Lung (tissue), 12 donors: ENCODE results near the gene SCCPDH. TPM values are rescaled to one million over a fixed set of nuclear protein-coding genes. Genes with fewer than 3 reads are reported as not detected.

Source experiments
- ATAC-seq: fragments of 200-7000 bp; cut with Tn5 transposase; one replicate; pipeline ENCODE4 v1.9.1; 2020; ENCODE audit warnings: moderate number of reproducible peaks; ENCODE audit not compliant: insufficient read depth, low FRiP score
- DNase-seq, 3 donors: peaks; one replicate each; pipeline ENCODE4 v3.0.0-alpha.2; 2013 to 2017
- H3K27ac ChIP-seq, 2 donors: one replicate each; pipeline ENCODE4 v1.5.1; 2013; ENCODE audit warnings: mild to moderate bottlenecking in 2 of 2, moderate library complexity in 2 of 2, control low read depth in 1 of 2, inconsistent platforms in 1 of 2, low read depth in 1 of 2, low read length in 1 of 2
- H3K27me3 ChIP-seq, 3 donors: one replicate each; pipeline ENCODE4 v1.5.1; 2013; ENCODE audit warnings: low read length in 2 of 3; ENCODE audit not compliant: control insufficient read depth in 3 of 3, insufficient read depth in 3 of 3
- H3K36me3 ChIP-seq, 4 donors: one replicate each; pipeline ENCODE4 v1.5.1; 2013; ENCODE audit warnings: low read length in 4 of 4, mild to moderate bottlenecking in 1 of 4, moderate library complexity in 1 of 4; ENCODE audit not compliant: control insufficient read depth in 4 of 4, insufficient read depth in 4 of 4
- H3K4me1 ChIP-seq, 5 donors: one replicate each; pipeline ENCODE4 v1.5.1; 2013; ENCODE audit warnings: low read length in 5 of 5, mild to moderate bottlenecking in 2 of 5, moderate library complexity in 1 of 5; ENCODE audit not compliant: control insufficient read depth in 5 of 5, insufficient read depth in 5 of 5
- H3K4me3 ChIP-seq: one replicate; pipeline ENCODE4 v1.5.1; 2013; ENCODE audit warnings: mild to moderate bottlenecking, control low read depth, moderate library complexity
- H3K9ac ChIP-seq, 2 donors: one replicate each; pipeline ENCODE4 v1.5.1; 2013; ENCODE audit warnings: low read length in 2 of 2, control low read depth in 1 of 2; ENCODE audit not compliant: insufficient read depth in 1 of 2
- H3K9me3 ChIP-seq, 4 donors: one replicate each; pipeline ENCODE4 v1.5.1; 2013; ENCODE audit warnings: low read length in 3 of 4, mild to moderate bottlenecking in 1 of 4, moderate library complexity in 1 of 4; ENCODE audit not compliant: control insufficient read depth in 4 of 4, insufficient read depth in 3 of 4
- WGBS, 2 donors: extraction: QIAGEN DNeasy Blood & Tissue Kit; methylation state at CpG; one replicate each; pipeline ENCODE4 v1.1.7; 2013; 5-methylcytosine and 5-hydroxymethylcytosine counted together
- polyA plus RNA-seq, 2 donors: library from polyadenylated mRNA; stranded (reverse); fragments of 200-250 nt; gene quantifications; one replicate each; pipeline ENCODE4 v1.2.1, GENCODE V29; 2013
- total RNA-seq, 2 donors: library from RNA; depleted of rRNA in 1 of 2; stranded (reverse); fragments of >200 nt in 1 of 2; gene quantifications; one replicate each; pipeline ENCODE4 v1.2.1, GENCODE V29; 2014 to 2021
- TF ChIP-seq, protein P1 (sequence below): IDR thresholded peaks from 2 replicates; pipeline ENCODE4 v1.5.1; 2012; ENCODE audit warnings: mild to moderate bottlenecking; ENCODE audit errors: control extremely low read depth, extremely low read depth
- donor health status: control.
- donor health status: control.
- donor health status: Bipolar disorder and iron deficiency.
- donor health status: healthy.
- donor health status: DM: yes; HTN: yes; CAD: no.

Gene SCCPDH
- total and polyA plus RNA-seq, 4 donors = 14.2 to 34.0 (median 24.8) TPM

DNA sequence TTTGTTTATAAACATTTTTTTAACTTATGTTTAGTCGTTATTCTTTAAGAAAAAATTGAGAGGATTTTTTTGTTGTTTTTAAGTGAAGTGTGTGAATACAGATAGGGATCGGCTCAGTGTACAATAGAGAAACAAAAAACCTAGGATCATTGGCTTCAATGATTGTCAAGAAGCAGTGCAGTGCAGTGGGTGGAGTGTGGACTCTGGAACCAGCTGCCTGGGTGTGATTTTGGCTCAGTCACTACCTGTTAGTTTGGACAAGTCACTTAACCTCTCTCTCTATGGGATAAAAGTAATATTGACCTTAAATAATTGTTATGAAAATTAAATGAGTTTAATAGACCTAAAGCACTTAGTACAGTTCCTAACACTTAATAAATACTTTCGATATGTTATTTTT is 41.3 kb downstream of the SCCPDH start:
- DNase-seq (no peak), ATAC-seq (no peak)
- H3K27ac ChIP-seq = no peak overlapping the region
- peaks cover 5 to 19% (median 12%) of the 10 kb centered on the region in 4 donors for H3K36me3 ChIP-seq
- no peaks in the 10 kb centered on the region for H3K27me3 ChIP-seq
- no peaks in the 10 kb centered on the region for H3K4me1 ChIP-seq
- WGBS, 2 donors = 87 to 96% methylated on average over 3 of the region's 3 CpGs
- TF ChIP-seq, protein P1, sequence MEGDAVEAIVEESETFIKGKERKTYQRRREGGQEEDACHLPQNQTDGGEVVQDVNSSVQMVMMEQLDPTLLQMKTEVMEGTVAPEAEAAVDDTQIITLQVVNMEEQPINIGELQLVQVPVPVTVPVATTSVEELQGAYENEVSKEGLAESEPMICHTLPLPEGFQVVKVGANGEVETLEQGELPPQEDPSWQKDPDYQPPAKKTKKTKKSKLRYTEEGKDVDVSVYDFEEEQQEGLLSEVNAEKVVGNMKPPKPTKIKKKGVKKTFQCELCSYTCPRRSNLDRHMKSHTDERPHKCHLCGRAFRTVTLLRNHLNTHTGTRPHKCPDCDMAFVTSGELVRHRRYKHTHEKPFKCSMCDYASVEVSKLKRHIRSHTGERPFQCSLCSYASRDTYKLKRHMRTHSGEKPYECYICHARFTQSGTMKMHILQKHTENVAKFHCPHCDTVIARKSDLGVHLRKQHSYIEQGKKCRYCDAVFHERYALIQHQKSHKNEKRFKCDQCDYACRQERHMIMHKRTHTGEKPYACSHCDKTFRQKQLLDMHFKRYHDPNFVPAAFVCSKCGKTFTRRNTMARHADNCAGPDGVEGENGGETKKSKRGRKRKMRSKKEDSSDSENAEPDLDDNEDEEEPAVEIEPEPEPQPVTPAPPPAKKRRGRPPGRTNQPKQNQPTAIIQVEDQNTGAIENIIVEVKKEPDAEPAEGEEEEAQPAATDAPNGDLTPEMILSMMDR = no peak
- H3K9me3 ChIP-seq = no peaks in the 10 kb centered on the region
- no peak overlapping the region for H3K9ac ChIP-seq
- no peak overlapping the region for H3K4me3 ChIP-seq

DNA sequence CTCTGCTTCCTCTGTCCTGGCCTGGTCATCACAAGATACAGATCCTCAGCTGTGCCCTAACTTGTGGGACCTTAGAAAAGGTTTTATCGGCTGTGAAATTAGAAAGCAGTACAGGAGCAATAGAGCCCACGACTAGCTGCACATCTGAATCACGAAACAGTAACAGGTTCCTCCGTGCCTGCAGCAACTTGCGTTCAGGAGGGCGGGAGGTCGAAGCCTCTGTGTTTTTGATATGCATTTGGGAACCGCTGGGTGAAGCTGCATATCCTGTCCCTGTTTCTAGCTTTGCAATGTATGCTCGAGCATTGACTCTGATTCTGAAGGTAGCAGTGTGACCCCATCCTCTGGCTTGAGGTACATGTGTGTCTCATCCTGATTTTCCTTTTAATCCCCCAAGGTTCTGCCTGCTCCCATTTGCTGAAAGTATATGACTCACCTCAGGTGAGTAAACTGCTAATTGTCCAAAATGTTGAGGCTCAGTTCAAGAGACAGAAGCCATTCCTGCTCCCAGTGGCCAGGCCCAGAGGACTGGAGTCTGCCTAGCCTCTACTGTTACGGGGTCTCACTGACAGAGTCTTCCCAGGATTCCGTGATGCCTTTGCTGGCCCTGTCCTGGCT is 44.3 kb downstream of the SCCPDH start:
- Histone ChIP-seq H3K27ac (peak overlapping the region in 1 of 2 donors; percentile 24), H3K9ac (no peak overlapping the region), H3K9me3 (no peaks in the 10 kb centered on the region), H3K27me3 (no peaks in the 10 kb centered on the region), H3K36me3 (peaks cover 6 to 13% (median 9%) of the 10 kb centered on the region in 4 donors), H3K4me1 (no peaks in the 10 kb centered on the region), H3K4me3 (no peak overlapping the region)
- DNase-seq (no peak), ATAC-seq (no peak)
- WGBS, 2 donors = 84 to 96% methylated on average over 11 of the region's 11 CpGs
- TF ChIP-seq, protein P1 = no peak

DNA sequence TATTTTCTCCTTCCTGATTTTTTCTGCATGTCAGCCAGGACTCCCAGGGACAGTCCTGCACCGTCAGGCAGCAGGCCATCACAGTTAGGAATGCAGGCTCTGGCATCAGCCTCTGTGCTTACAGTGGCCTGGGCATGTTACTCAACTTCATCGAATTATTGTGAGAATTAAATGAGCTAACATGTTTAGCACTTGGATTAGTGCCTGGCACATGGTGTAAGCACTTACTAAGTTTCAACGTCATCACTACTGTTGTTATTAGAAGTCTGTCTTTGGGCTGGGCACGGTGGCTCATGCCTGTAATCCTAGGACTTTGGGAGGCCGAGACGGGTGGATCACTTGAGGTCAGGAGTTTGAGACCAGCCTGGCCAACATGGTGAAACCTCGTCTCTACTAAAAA is 45.1 kb downstream of the SCCPDH start:
- Histone ChIP-seq H3K4me1 (no peaks in the 10 kb centered on the region), H3K36me3 (peaks cover 6 to 13% (median 9%) of the 10 kb centered on the region in 4 donors), H3K27ac (peak overlapping the region in 1 of 2 donors; percentile 24), H3K9ac (no peak overlapping the region), H3K9me3 (no peaks in the 10 kb centered on the region), H3K27me3 (no peaks in the 10 kb centered on the region), H3K4me3 (no peak overlapping the region)
- ATAC-seq (peak; percentile 47), DNase-seq (peak; percentile 58 to 82 (median 79))
- TF ChIP-seq, protein P1 = no peak
- 82 to 90% methylated on average over 7 of the region's 7 CpGs for WGBS, 2 donors

DNA sequence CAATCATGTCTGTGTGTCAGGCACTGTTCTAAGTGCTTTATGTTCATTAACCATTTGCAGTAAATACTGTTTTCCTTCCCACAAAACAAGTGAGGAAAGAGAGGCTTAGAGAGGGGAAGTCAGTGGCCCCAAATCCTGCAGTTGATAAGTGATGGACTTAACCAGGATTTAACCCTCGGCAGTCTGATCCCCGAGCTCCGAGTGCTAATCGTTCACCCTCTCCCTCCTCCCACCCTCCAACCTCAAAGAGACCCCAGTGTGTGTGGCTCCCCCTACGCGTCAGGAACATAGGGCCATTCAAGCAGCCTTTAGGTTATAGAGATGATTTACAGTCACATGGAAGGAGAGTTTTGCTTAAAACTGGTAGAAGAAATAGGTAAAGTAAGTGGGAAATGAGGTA is 47.2 kb downstream of the SCCPDH start:
- Histone ChIP-seq H3K4me3 (no peak overlapping the region), H3K9me3 (no peaks in the 10 kb centered on the region), H3K27ac (no peak overlapping the region), H3K27me3 (no peaks in the 10 kb centered on the region), H3K4me1 (no peaks in the 10 kb centered on the region), H3K9ac (no peak overlapping the region), H3K36me3 (peaks cover 12 to 16% (median 15%) of the 10 kb centered on the region in 4 donors)
- 87 to 94% methylated on average over 6 of the region's 6 CpGs for WGBS, 2 donors
- no peak for DNase-seq
- ATAC-seq = no peak
- TF ChIP-seq, protein P1 = no peak
